Measurements from ENCODE around the gene LYPLA2.
"Not testable (repeated sequence)": the region's sequence is repeated elsewhere in the genome, so short reads cannot be mapped to it uniquely, and the experiment has no call there.

LYPLA2 gene

GRCh38 chr1:23779826-23780371 is 11.0 kb upstream of the LYPLA2 start:
- no peak for DNase-seq

GRCh38 chr1:23783141-23783540 is 7.8 kb upstream of the LYPLA2 start:
- not testable (repeated sequence) for DNase-seq

- no peak for DNase-seq
Measured at GRCh38 chr1:23784846-23785245, 6.1 kb upstream of the LYPLA2 start.

- DNase-seq, result no peak
Measured at GRCh38 chr1:23787701-23788100, 3.2 kb upstream of the LYPLA2 start.

- no peak for DNase-seq
Measured at GRCh38 chr1:23788695-23789094, 2.2 kb upstream of the LYPLA2 start.

GRCh38 chr1:23791516-23792047 is 637 bp downstream of the LYPLA2 start:
- no peak for DNase-seq

GRCh38 chr1:23792151-23792945 is 1.4 kb downstream of the LYPLA2 start:
- DNase-seq, result no peak

- DNase-seq, result peak; percentile 59
Measured at GRCh38 chr1:23793018-23793781, 2.3 kb downstream of the LYPLA2 start.

GRCh38 chr1:23793861-23794731 is 3.2 kb downstream of the LYPLA2 start:
- no peak for DNase-seq

- DNase-seq, result not testable (repeated sequence)
Measured at GRCh38 chr1:23794732-23795182, 3.8 kb downstream of the LYPLA2 start.

GRCh38 chr1:23795676-23796465 is 4.9 kb downstream of the LYPLA2 start:
- DNase-seq, result no peak

GRCh38 chr1:23796466-23797271 is 5.7 kb downstream of the LYPLA2 start:
- DNase-seq, result no peak

GRCh38 chr1:23797478-23798448 is 6.8 kb downstream of the LYPLA2 start:
- no peak for DNase-seq

- DNase-seq, result no peak
Measured at GRCh38 chr1:23798662-23799142, 7.8 kb downstream of the LYPLA2 start.

GRCh38 chr1:23799255-23799569 is 8.3 kb downstream of the LYPLA2 start:
- no peak for DNase-seq

- peak; percentile 80 for DNase-seq
Measured at GRCh38 chr1:23799570-23800399, 8.8 kb downstream of the LYPLA2 start.

- DNase-seq, result peak; percentile 98
Measured at GRCh38 chr1:23800400-23801337, 9.7 kb downstream of the LYPLA2 start, which contains the start of gene GALE. TSS of gene GALE (minus strand) at chr1:23800754. CDS start at chr1:23799007, 1,747 bp downstream.
